OCI-LY7 (cell line): ENCODE data around the gene MBTPS1.

Experiments
- CTCF ChIP-seq: fragments of 200-600 bp; sonication (generic); conservative IDR thresholded peaks from 2 replicates; pipeline ENCODE4 v1.5.1; 2014; ENCODE audit warnings: mild to moderate bottlenecking, antibody characterized with exemption, low read length, moderate library complexity, mixed read lengths
- EZH2phosphoT487 ChIP-seq: fragments of 200-600 bp; sonication (generic); IDR thresholded peaks from 2 replicates; pipeline ENCODE4 v1.6.1; 2018; ENCODE audit warnings: low read depth, borderline replicate concordance, mild to moderate bottlenecking, mixed run types, antibody characterized with exemption, low read length, moderate library complexity, mixed read lengths

DNA sequence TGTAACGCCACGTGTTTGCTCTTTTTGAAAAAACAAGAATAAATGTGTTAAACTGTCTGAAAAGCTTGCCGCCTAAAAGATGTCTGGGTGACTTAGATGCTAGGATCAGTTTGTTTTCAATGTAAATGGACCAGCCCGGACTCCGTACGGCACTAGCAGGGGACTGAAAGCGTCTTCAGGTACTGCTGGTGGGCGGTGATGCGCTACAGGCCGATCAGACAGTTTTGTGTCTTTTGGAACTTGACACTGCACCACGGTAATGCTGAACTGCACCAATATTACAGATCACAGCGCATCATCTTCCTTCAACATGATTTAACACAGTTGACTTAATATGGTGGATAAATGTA lies 727 bp upstream of the MBTPS1 start:
- no peak for TF ChIP-seq EZH2phosphoT487
- TF ChIP-seq CTCF = no peak
